ENCODE data around the gene DPYSL3. TPM values are rescaled to one million over a fixed set of nuclear protein-coding genes. Genes with fewer than 3 reads are reported as not detected.

DPYSL3 gene
- total RNA-seq, 1 experiment from 2014 or later = 24.8 TPM

GRCh38 chr5:147479444-147479843, 30.4 kb downstream of the DPYSL3 start:
- no peaks in the 10 kb centered on the region for H3K27me3 ChIP-seq (replicated peaks; ENCODE audit: insufficient read depth, low read depth, low read length, poor library complexity)
- H3K9me3 ChIP-seq (ENCODE audit: low read depth, low read length, poor library complexity, severe bottlenecking) = no peaks in the 10 kb centered on the region
- H3K4me1 ChIP-seq (ENCODE audit: insufficient read depth, low read length, poor library complexity, severe bottlenecking) = peaks cover 24% of the 10 kb centered on the region
- BruUV-seq (replicated peaks) = no TSS peak
- DNase-seq (ENCODE audit: low spot score) = peak; percentile 25
- H3K36me3 ChIP-seq (ENCODE audit: insufficient read depth, low read length, poor library complexity, severe bottlenecking) = no peaks in the 10 kb centered on the region
- no peak for TF ChIP-seq EZH2 (IDR thresholded peaks at IDR 0.05; ENCODE audit: borderline replicate concordance, low read depth, low read length, poor library complexity, severe bottlenecking)
- TF ChIP-seq CTCF (conservative IDR thresholded peaks at IDR 0.05; ENCODE audit: low read depth, low read length) = no peak
- no peak overlapping the region for H3K27ac ChIP-seq (ENCODE audit: low read depth, low read length, poor library complexity, severe bottlenecking)
- H3K4me3 ChIP-seq (ENCODE audit: low read depth, low read length, poor library complexity, severe bottlenecking) = no peak overlapping the region
- intact Hi-C loops (cut with micrococcal nuclease; ENCODE audit: unreplicated experiment) = no loop called here
- ChIA-PET POLR2A (ENCODE audit: low non-redundant PET) (no interaction called here), CTCF (interaction anchor here (0.6 kb wide), 1 partner anchor 97 kb away, joined by 3 read pairs; no protein-coding TSS in a partner anchor)

GRCh38 chr5:147474140-147474539, 35.7 kb downstream of the DPYSL3 start:
- no peak for DNase-seq (ENCODE audit: low spot score)

GRCh38 chr5:147472664-147473475, 37.0 kb downstream of the DPYSL3 start:
- Histone ChIP-seq H3K9me3 (ENCODE audit: low read depth, low read length, poor library complexity, severe bottlenecking) (no peaks in the 10 kb centered on the region), H3K27ac (ENCODE audit: low read depth, low read length, poor library complexity, severe bottlenecking) (no peak overlapping the region), H3K4me1 (ENCODE audit: insufficient read depth, low read length, poor library complexity, severe bottlenecking) (peaks cover 15% of the 10 kb centered on the region), H3K27me3 (replicated peaks; ENCODE audit: insufficient read depth, low read depth, low read length, poor library complexity) (no peaks in the 10 kb centered on the region), H3K36me3 (ENCODE audit: insufficient read depth, low read length, poor library complexity, severe bottlenecking) (no peaks in the 10 kb centered on the region), H3K4me3 (ENCODE audit: low read depth, low read length, poor library complexity, severe bottlenecking) (no peak overlapping the region)
- TF ChIP-seq CTCF (conservative IDR thresholded peaks at IDR 0.05; ENCODE audit: low read depth, low read length) = no peak
- no peak for TF ChIP-seq EZH2 (IDR thresholded peaks at IDR 0.05; ENCODE audit: borderline replicate concordance, low read depth, low read length, poor library complexity, severe bottlenecking)
- DNase-seq (ENCODE audit: low spot score) = peak; percentile 46
- ChIA-PET CTCF (no interaction called here), POLR2A (ENCODE audit: low non-redundant PET) (interaction anchor here (0.6 kb wide), 1 partner anchor 21 kb away, joined by 5 read pairs; no protein-coding TSS in a partner anchor)
- BruUV-seq (replicated peaks) = no TSS peak
- intact Hi-C loops (cut with micrococcal nuclease; ENCODE audit: unreplicated experiment) = no loop called here

More at GRCh38 chr5:147474140-147474539, 35.7 kb downstream of the DPYSL3 start:
- no TSS peak for BruUV-seq (replicated peaks)
- ChIA-PET CTCF (interaction anchor here (1.0 kb wide), 1 partner anchor 104 kb away, joined by 3 read pairs; no protein-coding TSS in a partner anchor), POLR2A (ENCODE audit: low non-redundant PET) (no interaction called here)
- Histone ChIP-seq H3K4me1 (ENCODE audit: insufficient read depth, low read length, poor library complexity, severe bottlenecking) (peaks cover 17% of the 10 kb centered on the region), H3K27ac (ENCODE audit: low read depth, low read length, poor library complexity, severe bottlenecking) (no peak overlapping the region), H3K36me3 (ENCODE audit: insufficient read depth, low read length, poor library complexity, severe bottlenecking) (no peaks in the 10 kb centered on the region), H3K9me3 (ENCODE audit: low read depth, low read length, poor library complexity, severe bottlenecking) (no peaks in the 10 kb centered on the region), H3K27me3 (replicated peaks; ENCODE audit: insufficient read depth, low read depth, low read length, poor library complexity) (no peaks in the 10 kb centered on the region), H3K4me3 (ENCODE audit: low read depth, low read length, poor library complexity, severe bottlenecking) (no peak overlapping the region)
- intact Hi-C loops (cut with micrococcal nuclease; ENCODE audit: unreplicated experiment) = no loop called here
- TF ChIP-seq CTCF (conservative IDR thresholded peaks at IDR 0.05; ENCODE audit: low read depth, low read length) (no peak), EZH2 (IDR thresholded peaks at IDR 0.05; ENCODE audit: borderline replicate concordance, low read depth, low read length, poor library complexity, severe bottlenecking) (no peak)
